HepG2 (cell line): ENCODE measurements around the gene CLDN11.

ENCODE experiments used
- BHLHE40 ChIP-seq: IDR thresholded peaks from 2 replicates; pipeline ENCODE4 v1.6.1; 2011; ENCODE audit warnings: low read length, improper control_type of control experiment
- CTCF ChIP-seq: sonication (generic); formaldehyde crosslinking; IDR thresholded peaks from 2 replicates; pipeline ENCODE4 v1.5.0; 2020; ENCODE audit warnings: mild to moderate bottlenecking, missing genetic modification reagents, moderate library complexity
- JUNB ChIP-seq: sonication (generic); formaldehyde crosslinking; IDR thresholded peaks from 2 replicates; pipeline ENCODE4 v1.8.0; 2022; ENCODE audit warnings: missing genetic modification reagents, mild to moderate bottlenecking, borderline replicate concordance
- MAX ChIP-seq: IDR thresholded peaks from 2 replicates; pipeline ENCODE4 v1.6.1; 2012; ENCODE audit warnings: inconsistent platforms
- NFYB ChIP-seq: sonication (generic); formaldehyde crosslinking; IDR thresholded peaks from 2 replicates; pipeline ENCODE4 v1.4.0; 2020; ENCODE audit warnings: missing genetic modification reagents
- NR3C1 ChIP-seq: sonication (generic); formaldehyde crosslinking; IDR thresholded peaks from 2 replicates; pipeline ENCODE4 v1.4.0; 2020; ENCODE audit warnings: missing genetic modification reagents
- RAD21 ChIP-seq: fragments of 450-650 bp; formaldehyde crosslinking; IDR thresholded peaks from 2 replicates; pipeline ENCODE4 v1.5.0; 2020; ENCODE audit warnings: mild to moderate bottlenecking
- SIN3A ChIP-seq: IDR thresholded peaks from 2 replicates; pipeline ENCODE4 v1.6.1; 2011; ENCODE audit warnings: low read depth, mild to moderate bottlenecking, control low read depth, low read length, borderline replicate concordance
- TCF12 ChIP-seq, 2 experiments: fragments of 450-650 bp in 1 of 2; sonication (generic) in 1 of 2; formaldehyde crosslinking in 1 of 2; IDR thresholded peaks; 2 replicates each; pipeline versions ENCODE4 v1.6.1 to v1.8.0; 2017 to 2022; ENCODE audit warnings: antibody characterized with exemption in 1 of 2, mild to moderate bottlenecking in 1 of 2, missing genetic modification reagents in 1 of 2, moderate library complexity in 1 of 2
- ZFP36 ChIP-seq: fragments of 150-350 bp; IDR thresholded peaks from 2 replicates; pipeline ENCODE4 v1.6.1; 2018; ENCODE audit warnings: borderline replicate concordance, low read length, low read depth; ENCODE audit not compliant: partially characterized antibody
- ZFP90 ChIP-seq: sonication (generic); formaldehyde crosslinking; IDR thresholded peaks from 2 replicates; pipeline ENCODE4 v1.8.0; 2022; ENCODE audit warnings: missing genetic modification reagents, mild to moderate bottlenecking, inconsistent platforms, borderline replicate concordance
- ZNF670 ChIP-seq: sonication (generic); formaldehyde crosslinking; IDR thresholded peaks from 2 replicates; pipeline ENCODE4 v1.8.0; 2022; ENCODE audit warnings: mild to moderate bottlenecking, missing genetic modification reagents, borderline replicate concordance

GRCh38 chr3:170424879-170425278, 6.2 kb downstream of the CLDN11 start:
- TF ChIP-seq BHLHE40 (no peak), JUNB (CRISPR knock-in tag) (no peak), ZFP36 (no peak), ZFP90 (CRISPR knock-in tag) (no peak), TCF12 (IDR thresholded peaks at IDR 0.05) (no peak), TCF12 (CRISPR knock-in tag; IDR thresholded peaks at IDR 0.05) (no peak), NR3C1 (no peak), ZNF670 (no peak), SIN3A (no peak), MAX (no peak), RAD21 (CRISPR knock-in tag) (no peak), NFYB (CRISPR knock-in tag) (no peak), CTCF (CRISPR knock-in tag) (no peak)
